OCI-LY1 (cell line): ENCODE measurements around the gene OPN3.

ENCODE experiments used
- CTCF ChIP-seq: fragments of 200-600 bp; sonication (generic), shearing (Covaris generic); IDR thresholded peaks from 2 replicates; pipeline ENCODE4 v1.5.1; 2017; ENCODE audit warnings: mild to moderate bottlenecking, antibody characterized with exemption, low read length, moderate library complexity, mixed read lengths
- EZH2 ChIP-seq: fragments of 200-600 bp; sonication (generic), shearing (Covaris generic); IDR thresholded peaks from 2 replicates; pipeline ENCODE4 v1.8.0; 2017; ENCODE audit warnings: borderline replicate concordance, mixed run types, mild to moderate bottlenecking, antibody characterized with exemption, low read length, moderate library complexity, mixed read lengths

- TF ChIP-seq CTCF: no peak
- no peak for TF ChIP-seq EZH2
Measured at GRCh38 chr1:241679961-241680360, 39.8 kb upstream of the OPN3 start.
